ENCODE results near the gene GTPBP3. TPM values are rescaled to one million over a fixed set of nuclear protein-coding genes. Genes with fewer than 3 reads are reported as not detected.

Gene GTPBP3
- total RNA-seq, 2 experiments from 2014 or later = 83.2 to 113 TPM

DNA sequence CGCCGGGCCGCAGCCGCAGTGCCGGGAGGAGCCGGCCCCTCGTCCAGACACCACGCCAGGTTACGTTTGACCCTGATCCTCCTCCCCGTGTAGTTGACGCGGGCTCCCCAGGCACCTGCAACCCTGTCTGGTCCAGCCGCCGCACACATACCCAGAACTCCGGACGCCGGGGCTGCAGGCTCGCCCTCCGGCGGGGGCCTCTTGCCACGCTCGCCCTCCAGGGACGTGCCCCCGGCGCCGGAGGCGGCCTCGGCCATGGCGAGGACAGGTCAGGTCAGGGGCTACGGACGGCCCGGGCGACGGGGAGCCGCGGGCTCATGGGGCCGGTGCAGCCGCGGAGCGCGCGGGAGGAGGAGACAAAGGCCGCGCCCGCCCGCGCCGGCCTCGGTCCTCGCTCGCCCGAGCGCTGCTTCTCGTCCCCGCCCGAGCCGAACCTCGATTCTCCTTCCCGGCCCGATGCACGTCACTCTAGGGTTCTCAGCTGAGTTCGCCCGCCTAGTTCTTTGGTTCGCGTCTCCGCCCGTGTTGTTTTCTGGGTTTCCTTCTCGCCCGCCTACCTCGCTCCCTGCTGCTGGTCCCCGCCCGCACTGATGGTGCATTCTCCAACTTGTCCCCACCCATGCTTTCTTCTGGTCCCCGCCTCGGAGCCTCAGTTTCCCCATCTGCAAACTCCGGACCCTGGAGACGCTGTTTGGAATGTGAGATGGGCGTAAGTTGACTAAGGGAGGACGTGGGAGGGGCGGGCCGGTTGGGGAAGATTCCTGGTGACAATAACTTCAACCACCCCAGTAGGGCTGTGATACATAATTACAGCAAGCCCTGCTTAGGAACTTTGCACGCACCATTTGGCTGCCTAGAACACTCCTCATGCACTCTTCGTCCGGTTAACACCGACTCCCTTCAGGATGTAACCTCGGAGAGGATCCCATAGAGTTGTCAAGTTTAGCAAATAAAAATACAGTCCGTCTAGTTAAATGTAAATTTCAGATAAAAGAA lies 2.6 kb upstream of the GTPBP3 start, which contains the start of gene ANO8:
TSS of gene ANO8 (minus strand) at position 442 of the 996 bp plus-strand sequence. CDS start at position 257, 185 bp downstream.
- H3K9me3 ChIP-seq (ENCODE audit: low read length) = no peaks in the 10 kb centered on the region
- peak within 1 kb of the TSS; percentile 97 for H3K4me2 ChIP-seq (ENCODE audit: low read length)
- no peaks in the 10 kb centered on the region for H3K9me2 ChIP-seq (ENCODE audit: insufficient read depth, low read length)
- intact Hi-C loops (cut with micrococcal nuclease; ENCODE audit: unreplicated experiment) = loop anchor here (1.0 kb wide), 2 partner anchors 25 to 42 kb away; partner anchors contain the start of gene DDA1
- peaks cover 39% of the 10 kb centered on the region for H3K4me1 ChIP-seq (ENCODE audit: insufficient read depth, low read length, poor library complexity, severe bottlenecking)
- peak within 1 kb of the TSS; percentile 86 for H2AFZ ChIP-seq (ENCODE audit: low read length)
- no peak for TF ChIP-seq EZH2phosphoT487 (IDR thresholded peaks at IDR 0.05; ENCODE audit: borderline replicate concordance, low read depth, low read length)
- TF ChIP-seq, protein P1, sequence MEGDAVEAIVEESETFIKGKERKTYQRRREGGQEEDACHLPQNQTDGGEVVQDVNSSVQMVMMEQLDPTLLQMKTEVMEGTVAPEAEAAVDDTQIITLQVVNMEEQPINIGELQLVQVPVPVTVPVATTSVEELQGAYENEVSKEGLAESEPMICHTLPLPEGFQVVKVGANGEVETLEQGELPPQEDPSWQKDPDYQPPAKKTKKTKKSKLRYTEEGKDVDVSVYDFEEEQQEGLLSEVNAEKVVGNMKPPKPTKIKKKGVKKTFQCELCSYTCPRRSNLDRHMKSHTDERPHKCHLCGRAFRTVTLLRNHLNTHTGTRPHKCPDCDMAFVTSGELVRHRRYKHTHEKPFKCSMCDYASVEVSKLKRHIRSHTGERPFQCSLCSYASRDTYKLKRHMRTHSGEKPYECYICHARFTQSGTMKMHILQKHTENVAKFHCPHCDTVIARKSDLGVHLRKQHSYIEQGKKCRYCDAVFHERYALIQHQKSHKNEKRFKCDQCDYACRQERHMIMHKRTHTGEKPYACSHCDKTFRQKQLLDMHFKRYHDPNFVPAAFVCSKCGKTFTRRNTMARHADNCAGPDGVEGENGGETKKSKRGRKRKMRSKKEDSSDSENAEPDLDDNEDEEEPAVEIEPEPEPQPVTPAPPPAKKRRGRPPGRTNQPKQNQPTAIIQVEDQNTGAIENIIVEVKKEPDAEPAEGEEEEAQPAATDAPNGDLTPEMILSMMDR (conservative IDR thresholded peaks at IDR 0.05; ENCODE audit: low read length) = no peak
- H3K36me3 ChIP-seq (ENCODE audit: insufficient read depth, low read length) = peaks cover 11% of the 10 kb centered on the region; the same call in 1 of the 2 replicates
- H3K4me3 ChIP-seq (ENCODE audit: low read depth, low read length, poor library complexity, severe bottlenecking) = peak within 1 kb of the TSS; percentile 86
- H3K79me2 ChIP-seq (ENCODE audit: insufficient read depth, low read depth, low read length) = peaks cover 12% of the 10 kb centered on the region; the same call in 1 of the 2 replicates
- DNase-seq (ENCODE audit: low spot score) = peak; percentile 98
- BruUV-seq (replicated peaks) = no TSS peak
- peaks cover 7% of the 10 kb centered on the region; the same call in 1 of the 2 replicates for H4K20me1 ChIP-seq (ENCODE audit: insufficient read depth, low read length)
- H3K27ac ChIP-seq (ENCODE audit: low read depth, low read length, poor library complexity, severe bottlenecking) = peak within 1 kb of the TSS; percentile 38
- POLR2A ChIA-PET = interaction anchor here (0.5 to 2.4 kb wide), 4 partner anchors 8 to 85 kb away, joined by 3 to 15 read pairs (median 4); partner anchors contain the start of gene DDA1
- CTCF ChIA-PET (ENCODE audit: unreplicated experiment) = no interaction called here

DNA sequence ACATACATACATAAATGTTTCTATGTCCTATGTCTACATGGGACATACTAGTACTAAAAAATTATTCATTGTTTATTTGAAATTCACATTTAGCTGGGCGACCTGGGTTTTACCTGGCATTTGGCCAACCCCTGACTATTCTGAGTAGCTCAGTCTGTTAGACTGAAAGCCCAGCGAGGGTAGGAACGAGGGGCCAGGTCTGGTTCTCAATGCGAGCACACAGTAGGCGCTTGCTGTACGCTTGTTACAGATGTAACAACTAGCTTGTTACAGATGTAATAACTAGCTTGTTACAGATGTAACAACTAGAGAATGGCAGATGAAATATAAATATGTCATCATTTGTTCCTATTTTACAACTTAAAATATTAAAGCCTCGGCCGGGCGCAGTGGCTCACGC lies 1.8 kb upstream of the GTPBP3 start:
- Histone ChIP-seq H3K79me2 (ENCODE audit: insufficient read depth, low read depth, low read length) (peaks cover 12% of the 10 kb centered on the region; the same call in 1 of the 2 replicates), H3K4me2 (ENCODE audit: low read length) (peak overlapping the region; percentile 97), H3K27ac (ENCODE audit: low read depth, low read length, poor library complexity, severe bottlenecking) (no peak overlapping the region), H2AFZ (ENCODE audit: low read length) (no peak overlapping the region), H3K36me3 (ENCODE audit: insufficient read depth, low read length) (peaks cover 11% of the 10 kb centered on the region; the same call in 1 of the 2 replicates), H4K20me1 (ENCODE audit: insufficient read depth, low read length) (peaks cover 7% of the 10 kb centered on the region; the same call in 1 of the 2 replicates), H3K9me2 (ENCODE audit: insufficient read depth, low read length) (no peaks in the 10 kb centered on the region), H3K4me3 (ENCODE audit: low read depth, low read length, poor library complexity, severe bottlenecking) (no peak overlapping the region), H3K4me1 (ENCODE audit: insufficient read depth, low read length, poor library complexity, severe bottlenecking) (peaks cover 39% of the 10 kb centered on the region), H3K9me3 (ENCODE audit: low read length) (no peaks in the 10 kb centered on the region)
- ChIA-PET CTCF (ENCODE audit: unreplicated experiment) (no interaction called here), POLR2A (interaction anchor here (0.9 to 1.0 kb wide), 2 partner anchors 26 to 84 kb away, joined by 3 to 5 read pairs; partner anchors contain the start of gene DDA1)
- DNase-seq (ENCODE audit: low spot score) = no peak
- BruUV-seq (replicated peaks) = no TSS peak
- intact Hi-C loops (cut with micrococcal nuclease; ENCODE audit: unreplicated experiment) = loop anchor here (1.0 kb wide), 1 partner anchor 43 kb away; no protein-coding TSS in a partner anchor
- TF ChIP-seq, protein P1 (conservative IDR thresholded peaks at IDR 0.05; ENCODE audit: low read length) = no peak
- no peak for TF ChIP-seq EZH2phosphoT487 (IDR thresholded peaks at IDR 0.05; ENCODE audit: borderline replicate concordance, low read depth, low read length)
